CD4-positive, alpha-beta T cell treated with Interleukin-21 for 1 hour (primary cell): Measurements from ENCODE around the gene C20orf204.

Source experiments
- DNase-seq: peaks from one replicate; pipeline ENCODE4 v3.0.0-alpha.2; 2020

C20orf204 gene

DNA sequence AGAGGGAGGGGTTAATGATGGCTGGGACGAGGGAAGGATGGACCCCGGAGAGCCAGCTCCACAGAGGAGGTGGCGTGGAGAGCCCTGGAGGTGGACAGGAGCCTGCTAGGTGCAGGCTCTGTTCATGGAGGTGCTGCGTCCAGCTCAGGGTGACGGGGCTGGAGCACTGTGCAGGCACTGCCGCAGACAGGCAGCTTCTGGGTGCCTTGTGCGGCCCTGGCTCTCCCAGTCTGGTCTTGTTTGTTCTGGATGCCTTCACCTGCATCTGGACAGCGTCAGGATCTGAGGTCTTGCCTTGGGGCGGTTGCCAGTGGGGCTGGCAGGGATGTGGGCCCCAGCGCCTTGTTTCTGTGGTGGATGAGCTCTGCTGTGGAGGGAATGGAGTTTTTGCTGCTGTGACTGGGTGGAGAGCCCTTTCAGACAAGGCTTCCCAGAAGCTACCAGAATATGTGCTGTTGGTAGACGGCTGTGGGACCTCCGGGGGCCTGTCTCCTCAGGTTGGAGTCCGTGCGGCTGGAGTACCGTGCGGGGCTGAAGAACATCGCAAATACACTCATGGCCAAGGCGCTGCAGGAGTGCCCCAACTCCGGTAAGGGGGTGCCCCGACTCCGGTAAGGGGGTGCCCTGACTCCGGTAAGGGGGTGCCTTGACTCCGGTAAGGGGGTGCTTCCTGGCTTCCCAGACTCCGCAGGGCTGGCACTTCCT, 7.8 kb upstream of the C20orf204 start:
- no peak for DNase-seq

- no peak for DNase-seq
Observed at GRCh38 chr20:64029293-64030117, 6.5 kb upstream of the C20orf204 start.

DNA sequence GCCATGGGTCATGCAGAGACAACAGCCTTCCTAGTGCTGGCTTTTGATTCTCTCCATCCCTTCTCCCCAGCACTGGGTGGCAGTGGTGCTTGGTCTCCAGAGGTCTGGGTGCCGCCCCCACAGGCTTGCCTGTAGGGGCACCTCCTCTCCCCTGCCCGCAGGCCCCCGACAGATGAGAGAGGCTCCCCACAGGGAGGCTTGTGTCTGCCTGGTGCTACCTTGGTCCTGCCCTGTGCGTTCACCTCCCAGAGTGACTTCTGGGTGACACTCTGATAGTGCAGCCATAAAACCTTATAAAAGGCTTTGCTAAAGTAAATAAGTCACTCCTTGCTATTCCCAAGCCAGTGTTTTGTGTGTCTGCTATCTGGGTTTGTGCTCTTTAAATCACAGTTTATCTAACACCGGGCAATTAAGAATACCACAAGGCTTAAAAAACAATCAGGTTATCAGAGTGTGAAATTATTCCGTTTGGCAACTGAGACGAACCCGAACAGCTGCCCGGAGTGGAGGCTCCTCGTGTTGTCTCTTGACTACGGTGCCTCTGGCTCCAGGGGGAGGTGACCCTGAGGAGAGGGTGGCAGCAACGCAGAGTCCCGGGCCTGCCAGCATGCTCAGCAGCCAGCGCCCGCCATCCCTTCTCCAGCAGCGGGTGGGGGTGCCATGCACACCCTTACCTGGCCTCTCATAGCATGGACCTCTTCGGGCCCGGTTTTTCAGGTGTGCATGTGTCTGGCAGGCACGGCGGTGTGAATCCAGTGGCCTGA, 5.4 kb upstream of the C20orf204 start:
- DNase-seq, result no peak

- no peak for DNase-seq
Observed at GRCh38 chr20:64031822-64032314, 4.1 kb upstream of the C20orf204 start.

DNA sequence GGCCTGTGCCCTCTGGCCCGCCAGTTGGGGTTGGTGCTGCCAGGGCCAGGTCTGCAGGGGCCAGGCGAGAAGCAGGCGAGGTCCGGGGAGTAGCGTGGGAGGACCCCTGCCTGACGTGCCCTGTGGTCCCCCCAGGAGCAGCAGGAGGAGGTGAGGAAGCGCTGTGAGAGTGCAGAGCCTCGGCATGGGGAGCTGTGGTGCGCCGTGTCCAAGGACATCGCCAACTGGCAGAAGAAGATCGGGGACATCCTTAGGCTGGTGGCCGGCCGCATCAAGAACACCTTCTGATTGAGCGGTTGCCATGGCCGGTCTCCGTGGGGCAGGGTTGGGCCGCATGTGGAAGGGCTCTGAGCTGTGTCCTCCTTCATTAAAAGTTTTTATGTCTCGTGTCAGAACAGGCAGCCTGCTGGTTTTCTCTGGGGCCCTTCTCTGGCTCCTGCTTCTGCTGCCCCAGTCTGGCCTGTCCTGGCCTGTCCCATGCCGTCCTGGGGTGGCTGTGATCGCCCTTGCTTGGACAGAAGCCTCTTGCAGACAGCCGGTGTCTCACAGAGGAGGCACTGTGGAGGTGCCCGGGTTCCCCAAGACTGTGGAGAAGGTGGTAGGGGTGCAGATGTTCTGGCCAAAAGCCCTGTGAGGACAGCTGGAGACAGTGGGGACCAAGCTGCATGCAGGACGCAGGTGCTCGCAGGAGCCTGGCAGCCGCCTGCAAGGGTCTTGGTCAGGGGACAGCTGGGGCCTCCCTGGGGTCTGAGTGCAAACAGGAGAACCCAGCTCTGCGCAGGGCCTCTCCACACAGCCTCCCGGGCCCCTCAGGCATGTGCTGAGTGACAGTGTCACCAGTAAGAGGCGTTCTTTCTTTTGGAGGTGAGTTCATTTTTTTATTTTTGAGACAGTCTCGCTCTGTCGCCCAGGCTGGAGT, 3.0 kb upstream of the C20orf204 start:
- DNase-seq, result no peak

DNA sequence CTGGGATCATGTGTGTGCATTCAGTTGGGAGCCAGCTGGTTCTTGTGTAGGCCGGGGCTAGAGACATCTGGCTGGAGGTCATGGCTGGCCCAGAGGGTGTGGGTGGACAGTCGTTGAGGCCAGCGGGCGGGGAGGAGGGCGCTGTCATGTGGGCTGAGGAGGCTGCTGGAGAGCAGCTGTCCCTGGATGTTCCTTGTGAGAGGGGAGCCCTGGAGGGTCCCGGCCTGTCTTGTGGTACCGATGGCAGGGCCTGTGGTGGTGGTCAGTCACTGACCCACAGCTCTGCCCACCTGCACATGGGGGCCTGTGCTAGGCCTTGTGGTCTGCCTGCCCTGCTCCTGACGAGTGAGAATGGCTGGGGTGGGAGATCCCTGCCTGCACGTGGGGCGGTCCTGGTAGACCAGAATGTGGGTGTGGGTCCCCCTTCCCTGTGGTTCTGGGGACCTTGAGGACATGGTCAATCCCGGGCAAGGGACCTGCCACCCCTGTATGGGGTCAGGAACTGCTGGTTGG, 1.9 kb upstream of the C20orf204 start:
- DNase-seq, result no peak

- DNase-seq, result peak; percentile 44
Observed at GRCh38 chr20:64035066-64035932, 683 bp upstream of the C20orf204 start.

DNA sequence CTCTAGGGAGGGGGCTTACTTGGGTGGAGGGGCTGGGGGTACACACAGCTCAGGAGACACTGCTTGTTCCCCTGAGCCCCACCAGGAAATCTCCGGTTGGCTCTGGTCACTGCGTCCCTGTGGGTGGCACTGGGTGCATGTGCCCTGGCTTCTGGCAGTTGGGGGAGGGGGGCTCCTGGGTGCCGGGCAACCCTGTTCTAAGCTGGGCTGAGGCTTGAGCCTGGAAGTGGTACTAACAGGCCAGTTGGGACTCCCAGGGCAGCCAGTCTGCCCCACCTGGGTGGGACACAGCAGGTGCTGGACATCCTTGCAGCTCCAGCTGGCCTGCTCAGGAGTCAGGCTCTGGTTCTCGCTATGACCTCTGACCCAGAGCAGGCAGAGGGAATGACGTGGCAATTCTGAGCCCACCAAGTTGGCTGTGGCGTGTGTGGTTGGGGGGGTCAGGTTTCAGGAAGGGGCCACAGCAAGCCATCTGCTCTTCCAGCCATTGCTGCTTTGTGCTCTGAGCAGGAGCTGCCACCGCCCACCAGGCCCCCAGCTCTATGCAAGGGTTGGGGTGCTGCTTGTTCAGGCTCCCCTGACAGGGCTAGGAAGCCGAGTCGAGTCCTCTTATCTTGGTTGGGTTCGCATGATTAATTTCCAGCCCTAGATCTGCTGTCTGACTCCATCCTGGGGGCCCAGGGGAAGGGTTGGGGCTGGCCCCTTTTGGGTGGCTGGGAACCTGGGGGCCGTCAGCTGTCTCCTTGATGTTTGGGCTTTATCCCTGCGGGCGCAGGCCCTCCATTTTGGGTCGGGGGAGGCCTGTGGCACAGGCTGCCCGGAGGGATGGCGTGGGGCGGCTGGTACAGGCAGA, 590 bp downstream of the C20orf204 start:
- no peak for DNase-seq

GRCh38 chr20:64037199-64037497, 1.2 kb downstream of the C20orf204 start:
- DNase-seq, result no peak

DNA sequence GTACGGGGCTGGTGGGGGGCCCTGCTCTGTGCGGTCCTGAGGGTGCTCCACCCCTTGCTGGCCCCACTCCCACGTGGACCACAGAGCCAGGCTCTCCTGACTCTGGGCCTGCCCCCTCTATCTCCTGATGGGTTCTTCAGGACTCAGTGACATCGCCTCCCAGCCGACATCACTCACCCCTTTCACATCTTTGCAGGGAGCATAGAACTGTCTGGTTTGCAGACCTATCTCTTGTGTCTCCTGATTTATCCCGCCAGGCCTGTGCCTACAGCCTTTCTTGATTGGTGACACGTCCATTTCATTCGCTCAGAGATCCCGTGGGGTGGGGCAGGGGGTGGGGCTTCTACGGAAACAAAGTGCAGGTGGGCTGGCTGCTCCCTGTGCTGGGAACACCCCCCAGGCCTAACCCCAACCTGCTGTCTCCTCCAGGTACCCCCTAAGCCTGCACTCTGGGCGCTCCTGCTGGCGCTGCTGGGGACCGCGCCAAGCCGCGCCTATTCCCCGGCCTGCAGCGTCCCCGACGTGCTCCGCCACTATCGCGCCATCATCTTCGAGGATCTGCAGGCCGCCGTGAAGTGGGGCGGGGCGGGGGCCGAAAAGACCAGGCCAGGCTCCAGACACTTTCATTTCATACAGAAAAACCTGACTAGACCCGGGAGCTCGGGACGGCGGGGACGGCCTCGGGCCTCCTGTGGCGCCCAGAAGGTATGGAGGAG, 1.7 kb downstream of the C20orf204 start:
- no peak for DNase-seq

GRCh38 chr20:64038224-64038564, 2.2 kb downstream of the C20orf204 start:
- DNase-seq, result no peak

DNA sequence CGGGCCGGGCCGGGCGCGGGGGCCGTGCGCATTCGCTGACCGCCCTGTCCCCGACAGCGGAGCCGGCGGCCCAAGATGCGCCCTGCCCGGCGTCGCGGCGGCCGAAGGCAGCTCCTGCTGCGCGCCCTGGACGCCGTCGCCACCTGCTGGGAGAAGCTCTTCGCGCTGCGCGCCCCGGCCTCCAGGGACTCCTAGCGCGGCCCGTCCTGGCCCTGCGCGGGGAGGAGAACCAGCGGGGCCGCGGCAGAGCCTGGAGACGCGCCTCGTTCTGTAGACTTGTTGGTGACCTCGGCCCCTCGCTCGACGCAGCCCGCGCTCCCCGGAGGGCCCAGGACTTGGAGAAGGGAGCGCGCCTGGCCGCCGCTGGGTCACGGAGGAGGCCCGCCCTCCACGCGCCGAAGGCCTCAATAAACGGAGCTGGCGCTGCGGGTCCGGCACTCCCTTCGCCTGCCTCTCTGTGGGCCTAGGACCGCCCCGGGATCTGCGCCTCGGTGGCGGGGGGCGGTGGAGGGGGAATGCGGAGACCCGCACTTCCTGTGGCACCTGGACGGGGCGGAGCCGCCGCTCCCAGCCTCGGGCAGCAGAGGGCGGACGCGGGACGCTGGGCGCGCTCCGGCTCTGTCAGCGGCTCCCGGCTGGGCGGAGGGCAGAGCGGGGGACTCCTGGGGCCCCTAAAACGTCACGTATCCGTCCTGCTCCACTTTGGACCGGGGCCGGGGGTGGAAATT, 2.7 kb downstream of the C20orf204 start:
- DNase-seq, result peak; percentile 79

DNA sequence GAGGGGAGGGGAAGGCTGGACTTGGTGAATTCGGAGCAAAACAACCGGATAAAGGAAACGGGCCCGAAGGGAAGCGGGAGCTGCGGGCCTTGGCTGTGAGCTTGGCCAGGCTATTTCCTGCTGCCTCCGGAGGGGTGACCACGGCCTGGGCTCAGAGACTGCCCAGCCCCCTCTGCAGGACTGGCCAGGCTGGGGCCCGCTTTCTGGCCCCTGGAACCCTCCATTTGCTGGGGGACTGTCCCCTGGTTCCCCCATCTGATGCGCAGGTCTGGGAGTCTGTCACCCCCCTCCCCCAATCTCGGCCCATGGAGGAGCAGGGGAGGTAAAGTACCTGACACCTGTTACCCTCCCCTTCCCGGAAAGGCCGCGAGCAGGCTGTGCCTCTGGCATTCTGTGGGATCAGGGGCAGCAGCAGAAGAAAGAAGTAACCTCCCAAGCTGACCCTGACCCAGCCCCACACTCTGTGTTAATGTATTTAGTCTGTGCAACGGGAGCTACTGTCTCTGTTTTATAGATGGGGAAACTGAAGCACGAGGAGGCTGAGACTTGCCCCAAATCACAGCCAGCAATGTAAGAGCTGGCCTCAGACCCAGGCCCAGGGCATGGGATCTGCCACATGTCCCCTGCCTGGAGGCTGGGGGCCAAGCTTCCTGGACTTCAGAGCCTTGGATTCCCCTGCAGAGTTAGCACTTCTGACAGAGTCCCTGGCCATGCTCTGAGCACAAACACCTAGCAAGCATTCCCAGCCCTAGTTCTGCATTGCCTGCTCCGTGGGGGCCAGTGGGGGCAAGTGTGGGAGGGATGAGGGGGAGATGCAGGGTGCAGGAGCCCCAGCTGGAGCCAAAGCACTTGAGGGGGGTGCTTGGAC, 3.5 kb downstream of the C20orf204 start:
- no peak for DNase-seq

GRCh38 chr20:64040231-64041039, 4.5 kb downstream of the C20orf204 start:
- no peak for DNase-seq

DNA sequence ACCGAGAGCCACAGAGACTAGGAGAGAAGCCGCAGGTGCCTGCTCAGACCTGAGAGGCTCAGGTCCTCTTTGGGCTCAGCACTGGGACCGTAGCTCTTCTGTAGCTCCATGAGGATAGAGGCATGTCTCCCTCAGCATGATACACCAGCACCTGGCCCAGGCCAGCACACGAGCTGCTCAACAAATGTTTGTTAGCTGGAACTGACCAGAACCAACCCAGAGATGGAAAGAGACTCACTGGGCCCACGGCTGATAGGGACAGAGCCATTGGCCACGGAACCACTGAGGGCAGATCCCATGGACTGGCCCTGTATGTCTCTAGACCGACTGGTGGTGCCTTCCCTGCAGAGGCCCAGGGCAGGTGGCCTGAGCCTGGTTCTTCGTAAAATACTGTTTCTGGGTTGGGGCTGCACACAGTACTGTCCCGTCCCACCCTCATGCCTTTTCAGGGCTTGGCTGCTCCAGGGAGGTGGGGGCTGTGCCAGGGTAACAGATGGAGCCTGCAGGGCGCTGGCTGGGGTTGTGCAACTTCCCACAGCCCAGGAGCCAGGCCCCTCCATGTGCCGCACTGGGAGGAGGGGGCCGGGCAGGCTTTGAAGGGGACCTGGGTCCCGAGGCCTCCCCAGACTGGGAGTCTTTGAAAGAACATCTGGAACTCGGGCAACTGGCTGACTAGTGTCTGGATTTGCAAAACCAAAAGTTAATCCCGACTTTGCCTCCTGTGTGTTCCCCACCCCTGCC, 5.2 kb downstream of the C20orf204 start:
- no peak for DNase-seq

DNA sequence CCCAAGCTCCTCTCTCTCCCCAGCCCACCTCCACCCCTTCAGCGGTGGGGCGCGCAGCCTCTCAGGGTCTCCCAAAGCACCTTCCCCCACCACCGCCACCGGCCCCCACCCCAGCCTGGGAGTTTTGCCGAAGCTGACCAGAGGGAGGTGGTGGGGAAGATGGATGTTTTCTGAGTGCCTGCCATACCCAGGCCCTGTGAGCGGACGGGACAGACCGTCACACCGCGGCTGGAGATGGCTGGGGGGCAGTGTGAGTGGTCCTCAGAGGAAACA, 5.7 kb downstream of the C20orf204 start:
- no peak for DNase-seq
